ENCODE data around the gene ZNF10. TPM values are rescaled to one million over a fixed set of nuclear protein-coding genes. Genes with fewer than 3 reads are reported as not detected.
A peak's percentile ranks its signal among the peaks of the same experiment; 100 is the strongest.

Gene ZNF10
- polyA plus RNA-seq, 1 of the 3 experiments (the other 2 are of a cell fraction) = 4.5 TPM

GRCh38 chr12:133105620-133106019 is 24.8 kb upstream of the ZNF10 start:
- Histone ChIP-seq H3K9me2 (no peaks in the 10 kb centered on the region), H3K79me2 (ENCODE audit: insufficient read depth) (no peaks in the 10 kb centered on the region), H3K4me3 (ENCODE audit: low read depth in 2 of 2, low read length in 1 of 2) (peak overlapping the region in 1 of 2 experiments; percentile 26; a peak in 1 of 4 replicates), H3K4me2 (no peak overlapping the region), H3K9me3 (peaks cover 76% of the 10 kb centered on the region), H2AFZ (ENCODE audit: low read depth) (no peak overlapping the region), H3K36me3 (replicated peaks in 1 of 2; ENCODE audit: control insufficient read depth in 1 of 2, insufficient read depth in 2 of 2, low read length in 1 of 2) (peaks cover 55 to 100% of the 10 kb centered on the region in 2 experiments), H3K27me3 (ENCODE audit: insufficient read depth) (no peaks in the 10 kb centered on the region), H4K20me1 (ENCODE audit: insufficient read depth) (no peaks in the 10 kb centered on the region), H3F3A (replicated peaks; ENCODE audit: insufficient read depth) (peaks cover 13% of the 10 kb centered on the region), H3K4me1 (ENCODE audit: control insufficient read depth in 1 of 2, insufficient read depth in 2 of 2, low read depth in 1 of 2, low read length in 1 of 2) (no peaks in the 10 kb centered on the region), H3K9ac (no peak overlapping the region), H3K27ac (ENCODE audit: low read depth in 2 of 2, low read length in 1 of 2) (no peak overlapping the region)
- ChIA-PET CTCF (no interaction called here), POLR2A (no interaction called here)
- no peak for DNase-seq
- WGBS (ENCODE audit: low lambda C conversion rate) = 96% methylated on average over 3 of the region's 3 CpGs
- TF ChIP-seq JUND (IDR thresholded peaks at IDR 0.05) = no peak
- no peak for TF ChIP-seq IRF3 (IDR thresholded peaks at IDR 0.05; ENCODE audit: low read depth, low read length)
- no peak for TF ChIP-seq GATA2 (CRISPR knock-in tag; IDR thresholded peaks at IDR 0.05)
- TF ChIP-seq CTCF (IDR thresholded peaks at IDR 0.05) = no peak
- no peak for TF ChIP-seq MEF2A (IDR thresholded peaks at IDR 0.05; ENCODE audit: borderline replicate concordance, low read depth)
- no peak for TF ChIP-seq TAF1 (IDR thresholded peaks at IDR 0.05; ENCODE audit: borderline replicate concordance, low read depth, low read length)
- no peak for TF ChIP-seq MXI1 (IDR thresholded peaks at IDR 0.05; ENCODE audit: low read depth, low read length)
- TF ChIP-seq GABPA (IDR thresholded peaks at IDR 0.05; ENCODE audit: low read depth) = no peak
- no peak for TF ChIP-seq FOSL2 (IDR thresholded peaks at IDR 0.05; ENCODE audit: borderline replicate concordance, low read depth)
- no peak for TF ChIP-seq SIN3A (IDR thresholded peaks at IDR 0.05; ENCODE audit: borderline replicate concordance, low read depth, low read length)
- TF ChIP-seq RFX5 (IDR thresholded peaks at IDR 0.05; ENCODE audit: low read length) = no peak

- Histone ChIP-seq H3K4me2 (no peak overlapping the region), H3K27me3 (ENCODE audit: insufficient read depth) (no peaks in the 10 kb centered on the region), H3K9me2 (no peaks in the 10 kb centered on the region), H3K9ac (no peak overlapping the region), H3K79me2 (ENCODE audit: insufficient read depth) (no peaks in the 10 kb centered on the region), H3K4me3 (ENCODE audit: low read depth in 2 of 2, low read length in 1 of 2) (peak overlapping the region in 1 of 2 experiments; percentile 26; a peak in 1 of 4 replicates), H3K27ac (ENCODE audit: low read depth in 2 of 2, low read length in 1 of 2) (no peak overlapping the region), H3K36me3 (replicated peaks in 1 of 2; ENCODE audit: control insufficient read depth in 1 of 2, insufficient read depth in 2 of 2, low read length in 1 of 2) (peaks cover 49 to 97% of the 10 kb centered on the region in 2 experiments), H3K4me1 (ENCODE audit: control insufficient read depth in 1 of 2, insufficient read depth in 2 of 2, low read depth in 1 of 2, low read length in 1 of 2) (no peaks in the 10 kb centered on the region), H3F3A (replicated peaks; ENCODE audit: insufficient read depth) (peaks cover 13% of the 10 kb centered on the region), H3K9me3 (peaks cover 82% of the 10 kb centered on the region), H2AFZ (ENCODE audit: low read depth) (no peak overlapping the region), H4K20me1 (ENCODE audit: insufficient read depth) (no peaks in the 10 kb centered on the region)
- DNase-seq = no peak
- TF ChIP-seq TEAD4 (IDR thresholded peaks at IDR 0.05; ENCODE audit: borderline replicate concordance, insufficient read depth) = no peak
- TF ChIP-seq EP300 (IDR thresholded peaks at IDR 0.05; ENCODE audit: borderline replicate concordance in 1 of 2, low read depth in 1 of 2, low read length in 1 of 2) = no peak
- no peak for TF ChIP-seq RAD21 (IDR thresholded peaks at IDR 0.05; ENCODE audit: low read length)
- no peak for TF ChIP-seq CHD2 (IDR thresholded peaks at IDR 0.05; ENCODE audit: low read length, partially characterized antibody)
- TF ChIP-seq POLR2AphosphoS5 (IDR thresholded peaks at IDR 0.05; ENCODE audit: low read depth, low read length) = no peak
- TF ChIP-seq RXRA (IDR thresholded peaks at IDR 0.05; ENCODE audit: borderline replicate concordance, low read depth) = no peak
- no peak for TF ChIP-seq FOSL2 (IDR thresholded peaks at IDR 0.05; ENCODE audit: borderline replicate concordance, low read depth)
- TF ChIP-seq IRF3 (IDR thresholded peaks at IDR 0.05; ENCODE audit: low read depth, low read length) = no peak
- ChIA-PET POLR2A (no interaction called here), CTCF (interaction anchor here (0.7 kb wide), 1 partner anchor 96 kb away, joined by 3 read pairs; no protein-coding TSS in a partner anchor)
- 99% methylated on average over 5 of the region's 5 CpGs for WGBS (ENCODE audit: low lambda C conversion rate)
Measured at GRCh38 chr12:133106253-133106652, 24.2 kb upstream of the ZNF10 start.

All from SK-N-SH (cell line).